ENCODE measurements around the gene ACTL6A. TPM values are rescaled to one million over a fixed set of nuclear protein-coding genes. Genes with fewer than 3 reads are reported as not detected.

The ACTL6A gene
- total RNA-seq, 1 experiment from 2014 or later = 74.5 TPM

GRCh38 chr3:179541596-179541995, 21.1 kb upstream of the ACTL6A start:
- Histone ChIP-seq H4K8ac (replicated peaks; ENCODE audit: insufficient read length, low read depth, low read length) (no peak overlapping the region), H3K4me1 (ENCODE audit: insufficient read depth, low read length) (no peaks in the 10 kb centered on the region), H3K14ac (ENCODE audit: insufficient read depth, low read length) (no peak overlapping the region), H4K5ac (ENCODE audit: insufficient read length, low read depth, low read length) (no peak overlapping the region), H3K4me2 (ENCODE audit: insufficient read depth, insufficient read length, low read length) (no peak overlapping the region), H2BK12ac (ENCODE audit: insufficient read length, low read depth, low read length) (no peak overlapping the region), H3K79me1 (ENCODE audit: insufficient read depth, low read depth, low read length, poor library complexity, severe bottlenecking) (no peaks in the 10 kb centered on the region), H3K9me3 (ENCODE audit: control insufficient read depth, low read depth, low read length) (no peaks in the 10 kb centered on the region), H3K18ac (ENCODE audit: insufficient read length, low read depth, low read length) (no peak overlapping the region), H2AK5ac (ENCODE audit: insufficient read length, low read length) (no peak overlapping the region), H3K27ac (ENCODE audit: insufficient read length, low read depth, low read length) (no peak overlapping the region), H4K91ac (ENCODE audit: insufficient read length, low read depth, low read length) (no peak overlapping the region), H4K20me1 (ENCODE audit: control insufficient read depth, insufficient read depth, insufficient read length) (no peaks in the 10 kb centered on the region), H2BK20ac (ENCODE audit: low read depth, low read length, poor library complexity, severe bottlenecking) (no peak overlapping the region), H3K4ac (ENCODE audit: low read depth, low read length) (no peak overlapping the region), H3K9ac (ENCODE audit: extremely low read depth, insufficient read length, low read length) (no peak overlapping the region), H2BK15ac (ENCODE audit: low read depth, low read length) (no peak overlapping the region), H3K56ac (ENCODE audit: insufficient read length, low read depth, low read length) (no peak overlapping the region), H3T11ph (ENCODE audit: low read length) (no peak overlapping the region), H2BK120ac (ENCODE audit: low read depth, low read length, poor library complexity, severe bottlenecking) (no peak overlapping the region), H2BK5ac (ENCODE audit: insufficient read length, low read length) (no peak overlapping the region), H3K23me2 (ENCODE audit: insufficient read length, low read depth, low read length, poor library complexity, severe bottlenecking) (no peaks in the 10 kb centered on the region), H3K79me2 (ENCODE audit: insufficient read depth, low read length) (no peaks in the 10 kb centered on the region), H3K27me3 (ENCODE audit: insufficient read depth, low read length) (no peaks in the 10 kb centered on the region), H3K23ac (ENCODE audit: insufficient read length, low read depth, low read length) (no peak overlapping the region), H2AFZ (ENCODE audit: low read length) (no peak overlapping the region)
- Mint-ChIP-seq H3K27ac (peak overlapping the region in 1 of 3 experiments; percentile 65; a peak in 1 of 7 replicates), H3K4me1 (peaks cover 2 to 3% of the 10 kb centered on the region in 2 experiments; a peak in 2 of 4 replicates), H3K36me3 (ENCODE audit: insufficient read depth in 1 of 3, low read depth in 3 of 3) (no peaks in the 10 kb centered on the region), H3K9me3 (no peaks in the 10 kb centered on the region; a peak in 1 of 5 replicates), H3K4me3 (no peak overlapping the region; a peak in 1 of 5 replicates), H3K27me3 (ENCODE audit: low read depth) (peaks cover 1% of the 10 kb centered on the region; the same call in 1 of the 2 replicates)
- WGBS (ENCODE audit: extremely low coverage, insufficient read length, low lambda C conversion rate) = no CpG with 5 or more reads among the region's 1 CpG
- no peak for TF ChIP-seq CTCF (conservative IDR thresholded peaks at IDR 0.05)
- no peak for DNase-seq
